SU-DHL-6 (cell line): ENCODE data around the gene DENND1B.
A peak's percentile ranks its signal among the peaks of the same experiment; 100 is the strongest.

Experiments used
- H2AFZ ChIP-seq: fragments of 200-600 bp; sonication (generic); 2 replicates; pipeline ENCODE4 v1.6.1; 2014; ENCODE audit warnings: low read depth, mild to moderate bottlenecking, moderate library complexity, mixed read lengths, antibody characterized with exemption, low read length; ENCODE audit not compliant: severe bottlenecking
- H3F3A ChIP-seq: fragments of 200-600 bp; shearing (Covaris generic); 2 replicates; pipeline ENCODE4 v1.6.0; 2016; ENCODE audit warnings: antibody characterized with exemption, mild to moderate bottlenecking; ENCODE audit not compliant: insufficient read depth
- H3K27ac ChIP-seq: fragments of 200-600 bp; sonication (generic); 2 replicates; pipeline ENCODE4 v1.5.1; 2016; ENCODE audit warnings: low read depth, mild to moderate bottlenecking, low read length, moderate library complexity, mixed read lengths
- H3K27me3 ChIP-seq: fragments of 200-600 bp; sonication (generic), shearing (Covaris generic); 2 replicates; pipeline ENCODE4 v1.6.0; 2014; ENCODE audit warnings: mild to moderate bottlenecking, low read length
- H3K36me3 ChIP-seq: fragments of 200-600 bp; sonication (generic); 2 replicates; pipeline ENCODE4 v1.6.1; 2014; ENCODE audit warnings: mild to moderate bottlenecking, low read length, mixed read lengths
- H3K4me2 ChIP-seq: fragments of 300-600, 200-600 bp; shearing (Covaris generic), sonication (generic); 2 replicates; pipeline ENCODE4 v1.6.0; 2014; ENCODE audit warnings: low read length, low read depth, mild to moderate bottlenecking; ENCODE audit not compliant: poor library complexity, severe bottlenecking
- H3K4me3 ChIP-seq: fragments of 200-600 bp; sonication (generic); 2 replicates; pipeline ENCODE4 v1.5.1; 2014; ENCODE audit warnings: antibody characterized with exemption, low read length, mild to moderate bottlenecking, mixed read lengths; ENCODE audit not compliant: insufficient read depth, poor library complexity, severe bottlenecking
- H3K79me2 ChIP-seq: fragments of 200-600 bp; sonication (generic); 2 replicates; pipeline ENCODE4 v1.6.1; 2014; ENCODE audit warnings: mild to moderate bottlenecking, low read length, moderate library complexity; ENCODE audit not compliant: insufficient read depth
- H3K9ac ChIP-seq: fragments of 200-600 bp; sonication (generic); 2 replicates; pipeline ENCODE4 v1.7.0; 2014; ENCODE audit warnings: mild to moderate bottlenecking, low read length
- H3K9me2 ChIP-seq: fragments of 200-600 bp; sonication (generic); replicated peaks from 2 replicates; pipeline ENCODE4 v1.6.1; 2014; ENCODE audit warnings: low read length; ENCODE audit not compliant: insufficient read depth
- H3K9me3 ChIP-seq: fragments of 200-600 bp; sonication (generic); 2 replicates; pipeline ENCODE4 v1.6.1; 2014; ENCODE audit warnings: low read length, mixed read lengths; ENCODE audit not compliant: insufficient read depth
- H4K20me1 ChIP-seq: fragments of 200-600 bp; sonication (generic); 2 replicates; pipeline ENCODE4 v1.6.1; 2014; ENCODE audit warnings: low read depth, mild to moderate bottlenecking, antibody characterized with exemption, low read length, moderate library complexity, mixed read lengths
- EZH2phosphoT487 ChIP-seq: fragments of 200-600 bp; sonication (generic), shearing (Covaris generic); conservative IDR thresholded peaks from 2 replicates; pipeline ENCODE4 v1.6.1; 2018; ENCODE audit warnings: mild to moderate bottlenecking, antibody characterized with exemption, low read length, moderate library complexity, mixed read lengths
- TF ChIP-seq, protein P1 (sequence below): fragments of 200-600 bp; sonication (generic); IDR thresholded peaks from one replicate; pipeline ENCODE4 v1.5.1; 2017; ENCODE audit warnings: antibody characterized with exemption, mild to moderate bottlenecking, low read length, moderate library complexity; ENCODE audit not compliant: insufficient read depth, poor library complexity, severe bottlenecking

Gene DENND1B

DNA sequence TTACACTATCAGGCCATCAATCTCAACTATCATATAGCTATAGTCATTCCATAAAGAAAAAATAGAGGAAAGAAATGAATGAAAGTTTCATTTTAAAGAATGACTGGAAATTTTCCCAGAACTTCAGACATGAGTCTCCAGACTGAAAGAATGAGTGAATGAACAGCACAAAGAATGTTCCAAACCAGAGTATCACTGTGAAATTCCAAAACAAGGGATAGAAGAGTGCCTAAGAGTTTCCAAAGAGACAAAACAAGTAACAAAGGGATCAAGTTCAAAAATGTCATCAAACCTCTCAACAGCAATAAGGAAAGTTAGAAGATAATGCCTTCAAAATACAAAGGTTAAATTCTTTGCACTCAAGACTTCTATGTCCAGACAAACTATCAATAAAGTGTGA, 114.9 kb downstream of the DENND1B start:
- Histone ChIP-seq H3K4me3 (no peak overlapping the region), H2AFZ (no peak overlapping the region), H3K9me3 (no peaks in the 10 kb centered on the region), H3F3A (peaks cover 10% of the 10 kb centered on the region), H3K9ac (no peak overlapping the region), H3K27ac (no peak overlapping the region; the same call in 1 of the 2 replicates), H3K9me2 (no peaks in the 10 kb centered on the region), H3K4me2 (no peak overlapping the region), H3K79me2 (peaks cover 6% of the 10 kb centered on the region; the same call in 1 of the 2 replicates), H3K36me3 (peaks cover 12% of the 10 kb centered on the region), H3K27me3 (no peaks in the 10 kb centered on the region), H4K20me1 (no peaks in the 10 kb centered on the region)
- no peak for TF ChIP-seq EZH2phosphoT487
- TF ChIP-seq, protein P1, sequence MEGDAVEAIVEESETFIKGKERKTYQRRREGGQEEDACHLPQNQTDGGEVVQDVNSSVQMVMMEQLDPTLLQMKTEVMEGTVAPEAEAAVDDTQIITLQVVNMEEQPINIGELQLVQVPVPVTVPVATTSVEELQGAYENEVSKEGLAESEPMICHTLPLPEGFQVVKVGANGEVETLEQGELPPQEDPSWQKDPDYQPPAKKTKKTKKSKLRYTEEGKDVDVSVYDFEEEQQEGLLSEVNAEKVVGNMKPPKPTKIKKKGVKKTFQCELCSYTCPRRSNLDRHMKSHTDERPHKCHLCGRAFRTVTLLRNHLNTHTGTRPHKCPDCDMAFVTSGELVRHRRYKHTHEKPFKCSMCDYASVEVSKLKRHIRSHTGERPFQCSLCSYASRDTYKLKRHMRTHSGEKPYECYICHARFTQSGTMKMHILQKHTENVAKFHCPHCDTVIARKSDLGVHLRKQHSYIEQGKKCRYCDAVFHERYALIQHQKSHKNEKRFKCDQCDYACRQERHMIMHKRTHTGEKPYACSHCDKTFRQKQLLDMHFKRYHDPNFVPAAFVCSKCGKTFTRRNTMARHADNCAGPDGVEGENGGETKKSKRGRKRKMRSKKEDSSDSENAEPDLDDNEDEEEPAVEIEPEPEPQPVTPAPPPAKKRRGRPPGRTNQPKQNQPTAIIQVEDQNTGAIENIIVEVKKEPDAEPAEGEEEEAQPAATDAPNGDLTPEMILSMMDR = no peak

DNA sequence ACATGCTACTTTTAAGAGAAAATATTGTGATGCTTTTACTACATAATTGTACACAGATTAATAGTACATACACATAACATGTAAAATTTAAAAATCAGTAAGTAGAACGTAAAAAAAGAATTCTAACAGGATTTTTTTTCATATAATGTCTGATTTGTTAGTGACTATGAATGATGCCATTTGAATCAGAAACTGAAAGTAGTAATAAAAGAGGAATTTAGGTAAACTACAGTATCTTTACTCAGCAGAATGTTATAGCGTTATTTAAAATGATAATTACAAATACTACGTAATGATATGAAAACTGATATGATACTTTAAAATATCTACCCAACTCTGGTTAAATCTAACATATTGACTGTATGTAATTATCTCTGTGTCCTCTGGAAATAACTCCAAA, 116.1 kb downstream of the DENND1B start:
- no peaks in the 10 kb centered on the region for H3K27me3 ChIP-seq
- no peaks in the 10 kb centered on the region for H3K9me2 ChIP-seq
- peaks cover 13% of the 10 kb centered on the region for H3F3A ChIP-seq
- peaks cover 12% of the 10 kb centered on the region for H3K36me3 ChIP-seq
- TF ChIP-seq, protein P1 = no peak
- no peak for TF ChIP-seq EZH2phosphoT487
- H4K20me1 ChIP-seq = no peaks in the 10 kb centered on the region
- H3K9ac ChIP-seq = peak overlapping the region; percentile 12; the same call in 1 of the 2 replicates
- H3K4me2 ChIP-seq = peak overlapping the region; percentile 66
- peak overlapping the region; percentile 34 for H3K4me3 ChIP-seq
- H3K27ac ChIP-seq = peak overlapping the region; percentile 22; the same call in 1 of the 2 replicates
- peaks cover 6% of the 10 kb centered on the region; the same call in 1 of the 2 replicates for H3K79me2 ChIP-seq
- no peaks in the 10 kb centered on the region for H3K9me3 ChIP-seq
- no peak overlapping the region for H2AFZ ChIP-seq

DNA sequence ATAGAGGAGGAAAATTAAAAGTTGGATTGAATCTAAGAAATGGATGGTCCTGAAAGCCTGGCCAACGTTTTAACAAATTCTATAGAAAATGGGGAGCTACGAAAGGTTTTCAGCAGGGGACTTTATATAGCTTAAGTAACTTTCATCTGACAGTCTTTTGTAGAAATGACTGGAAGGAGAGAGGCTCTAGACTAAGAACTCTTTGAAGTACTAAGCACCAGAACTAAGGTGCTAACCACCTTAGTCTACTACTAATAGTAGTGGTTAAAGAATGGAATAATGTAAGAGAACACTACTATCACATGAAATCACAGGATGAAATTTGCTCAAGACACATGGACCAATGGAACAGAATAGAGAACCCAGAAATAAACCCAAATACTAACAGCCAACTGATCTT, 126.1 kb downstream of the DENND1B start:
- Histone ChIP-seq H3K4me2 (no peak overlapping the region), H3F3A (peaks cover 12% of the 10 kb centered on the region; the same call in 1 of the 2 replicates), H2AFZ (no peak overlapping the region), H3K27me3 (no peaks in the 10 kb centered on the region), H3K4me3 (no peak overlapping the region), H3K79me2 (no peaks in the 10 kb centered on the region), H3K9me3 (no peaks in the 10 kb centered on the region), H3K36me3 (peaks cover 23% of the 10 kb centered on the region; the same call in 1 of the 2 replicates), H3K9ac (no peak overlapping the region), H3K9me2 (no peaks in the 10 kb centered on the region), H4K20me1 (no peaks in the 10 kb centered on the region), H3K27ac (no peak overlapping the region)
- TF ChIP-seq, protein P1 = no peak
- TF ChIP-seq EZH2phosphoT487 = no peak

DNA sequence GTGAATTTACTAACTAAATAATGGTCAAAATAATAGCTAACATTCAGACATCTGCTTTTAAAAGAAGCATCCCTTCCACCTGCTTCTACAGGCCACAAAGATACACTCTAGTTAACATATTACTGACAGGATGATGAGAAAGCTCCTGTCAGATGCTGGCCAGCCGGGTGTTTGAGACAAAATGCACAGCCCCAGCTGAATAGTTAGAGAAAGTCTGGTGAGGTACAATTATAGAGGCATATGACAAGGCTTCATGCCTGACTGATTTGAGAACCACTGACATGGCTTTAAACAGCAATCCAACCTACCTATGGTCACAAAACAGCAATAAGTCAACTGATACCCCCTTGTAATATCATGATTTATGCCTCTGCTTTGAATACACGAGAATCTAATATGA, 137.0 kb downstream of the DENND1B start:
- Histone ChIP-seq H3K27ac (peak overlapping the region; percentile 95), H3K4me2 (peak overlapping the region; percentile 89), H3K9me3 (peaks cover 6% of the 10 kb centered on the region; the same call in 1 of the 2 replicates), H3F3A (peaks cover 53% of the 10 kb centered on the region), H3K9ac (peak overlapping the region; percentile 50), H2AFZ (no peak overlapping the region), H3K4me3 (peak overlapping the region; percentile 33), H3K36me3 (peaks cover 43% of the 10 kb centered on the region), H3K79me2 (no peaks in the 10 kb centered on the region), H4K20me1 (no peaks in the 10 kb centered on the region), H3K9me2 (no peaks in the 10 kb centered on the region), H3K27me3 (no peaks in the 10 kb centered on the region)
- no peak for TF ChIP-seq EZH2phosphoT487
- TF ChIP-seq, protein P1 = no peak
